Spleen (tissue), 11 donors: Measurements from ENCODE around the gene COL25A1. TPM values are rescaled to one million over a fixed set of nuclear protein-coding genes. Genes with fewer than 3 reads are reported as not detected.

Experiments used
- DNase-seq: peaks from one replicate; pipeline ENCODE4 v3.0.0-alpha.2; 2020
- H3K27ac ChIP-seq, 8 donors: fragments of 200-600 bp; sonication (generic) in 7 of 8; 1 replicate in 4 of 8; 2 replicates in 4 of 8; pipeline versions ENCODE4 v1.5.0 to v1.8.0; 2016 to 2021; ENCODE audit warnings: inconsistent platforms in 4 of 8, mild to moderate bottlenecking in 4 of 8, moderate library complexity in 1 of 8
- H3K27me3 ChIP-seq, 7 donors: fragments of 200-600 bp; sonication (generic) in 6 of 7; replicated peaks in 1 of 7; 1 replicate in 4 of 7; 2 replicates in 3 of 7; pipeline versions ENCODE4 v1.5.0 to v1.8.0; 2016 to 2021; ENCODE audit warnings: inconsistent platforms in 3 of 7, mild to moderate bottlenecking in 1 of 7
- H3K36me3 ChIP-seq, 6 donors: fragments of 200-600 bp; sonication (generic) in 5 of 6; 1 replicate in 4 of 6; 2 replicates in 2 of 6; pipeline versions ENCODE4 v1.5.0 to v1.8.0; 2016 to 2021; ENCODE audit warnings: inconsistent platforms in 2 of 6
- H3K4me1 ChIP-seq, 6 donors: fragments of 200-600 bp; sonication (generic) in 5 of 6; 1 replicate in 3 of 6; 2 replicates in 3 of 6; pipeline versions ENCODE4 v1.5.0 to v1.8.0; 2016 to 2021; ENCODE audit warnings: inconsistent platforms in 3 of 6
- H3K4me3 ChIP-seq, 8 donors: fragments of 200-600 bp; sonication (generic) in 7 of 8; 1 replicate in 4 of 8; 2 replicates in 4 of 8; pipeline versions ENCODE4 v1.5.0 to v1.8.0; 2016 to 2021; ENCODE audit warnings: inconsistent platforms in 4 of 8, mild to moderate bottlenecking in 4 of 8, moderate library complexity in 2 of 8
- H3K9me3 ChIP-seq, 8 donors: fragments of 200-600 bp; sonication (generic) in 7 of 8; 1 replicate in 4 of 8; 2 replicates in 4 of 8; pipeline versions ENCODE4 v1.5.0 to v1.8.0; 2016 to 2021; ENCODE audit warnings: inconsistent platforms in 4 of 8
- POLR2A ChIP-seq, 3 donors: fragments of 450-650 bp; IDR thresholded peaks; one replicate each; pipeline ENCODE4 v1.5.1; 2017; ENCODE audit warnings: antibody characterized with exemption in 3 of 3, mild to moderate bottlenecking in 1 of 3
- POLR2AphosphoS5 ChIP-seq, 3 donors: sonication (generic); formaldehyde crosslinking; IDR thresholded peaks; one replicate each; pipeline ENCODE4 v1.5.1; 2017; ENCODE audit warnings: antibody characterized with exemption in 3 of 3
- WGBS, 5 donors: extraction: QIAGEN DNeasy Blood & Tissue Kit in 3 of 5; methylation state at CpG; one replicate each; pipeline versions ENCODE4 v1.1.5 to v1.1.7; 2013 to 2018; 5-methylcytosine and 5-hydroxymethylcytosine counted together
- intact Hi-C: fragments of 100-400 bp; cut with DNase I; formaldehyde crosslinking; loops from one replicate; pipeline ENCODE4 v1.15.0; 2023; ENCODE audit warnings: low total_unique reads
- polyA plus RNA-seq, 3 donors: library from polyadenylated mRNA; stranded (reverse); fragments of 200-250 nt; gene quantifications; one replicate each; pipeline ENCODE4 v1.2.1, GENCODE V29; 2013
- total RNA-seq, 7 donors: library from RNA; depleted of rRNA in 3 of 7; stranded (reverse); fragments of >200 nt in 3 of 7; fragmentation: NEBNext Ultra II Directional in 4 of 7; extraction: Animal tissue kit (Norgen Biotek cat#: 25700) in 4 of 7; gene quantifications; one replicate each; pipeline versions ENCODE4 v1.1.0 to v1.2.1, GENCODE V29; 2016 to 2021
- TF ChIP-seq, protein P1 (sequence below), 11 experiments: fragments of 200-600 bp in 7 of 11; fragments of 450-650 bp in 4 of 11; sonication (generic) in 4 of 11; IDR thresholded peaks in 8 of 11; conservative IDR thresholded peaks in 3 of 11; 1 replicate in 7 of 11; 2 replicates in 4 of 11; pipeline versions ENCODE4 v1.4.0 to v1.8.0; 2016 to 2021; ENCODE audit warnings: antibody characterized with exemption in 11 of 11, inconsistent platforms in 4 of 11, mild to moderate bottlenecking in 1 of 11
- donor health status: healthy with polysubstance abuse.
- donor health status: DM: no; HTN: no; CAD: no; lungs with moderate emphysema.
- donor health status: DM: no; HTN: no; CAD: no.
- donor health status: Bipolar disorder and iron deficiency.
- donor health status: healthy.
- donor health status: DM: no; HTN: no; CAD: no.
- donor health status: DM: yes; HTN: yes; CAD: no.

The COL25A1 gene
- total and polyA plus RNA-seq, 10 donors, result 0.06 to 1.9 (median 0.57) TPM; not detected in 1

DNA sequence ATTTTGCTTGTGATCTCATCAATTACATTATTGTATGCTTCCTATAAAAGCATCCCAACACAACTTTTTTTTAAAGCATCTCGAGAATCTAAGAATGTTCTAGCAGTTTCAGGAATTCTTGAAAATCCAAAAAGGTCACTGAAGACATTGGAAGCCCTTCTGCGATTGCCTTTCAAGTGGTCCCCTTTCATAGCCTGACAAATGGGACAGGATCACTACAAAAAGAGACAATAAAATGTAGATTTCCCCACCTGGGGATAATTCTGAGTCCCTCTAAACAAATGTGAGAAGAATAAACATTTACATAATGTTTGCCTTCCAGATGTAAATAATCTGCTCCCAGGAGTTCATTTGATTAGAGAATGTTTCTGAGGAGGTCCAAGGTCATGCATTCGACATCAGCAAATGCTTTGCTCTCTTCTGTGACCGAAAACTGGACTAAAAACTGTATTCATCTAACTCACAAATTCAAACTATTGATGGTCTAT lies 116.0 kb downstream of the COL25A1 start:
- H3K4me3 ChIP-seq, result no peak overlapping the region
- intact Hi-C loops, result no loop called here
- H3K9me3 ChIP-seq, result peaks cover 0 to 6% (median 0%) of the 10 kb centered on the region in 8 donors
- no peak overlapping the region for H3K27ac ChIP-seq
- 73 to 95% (median 81%) methylated on average over 4 of the region's 4 CpGs for WGBS, 5 donors
- TF ChIP-seq, protein P1, sequence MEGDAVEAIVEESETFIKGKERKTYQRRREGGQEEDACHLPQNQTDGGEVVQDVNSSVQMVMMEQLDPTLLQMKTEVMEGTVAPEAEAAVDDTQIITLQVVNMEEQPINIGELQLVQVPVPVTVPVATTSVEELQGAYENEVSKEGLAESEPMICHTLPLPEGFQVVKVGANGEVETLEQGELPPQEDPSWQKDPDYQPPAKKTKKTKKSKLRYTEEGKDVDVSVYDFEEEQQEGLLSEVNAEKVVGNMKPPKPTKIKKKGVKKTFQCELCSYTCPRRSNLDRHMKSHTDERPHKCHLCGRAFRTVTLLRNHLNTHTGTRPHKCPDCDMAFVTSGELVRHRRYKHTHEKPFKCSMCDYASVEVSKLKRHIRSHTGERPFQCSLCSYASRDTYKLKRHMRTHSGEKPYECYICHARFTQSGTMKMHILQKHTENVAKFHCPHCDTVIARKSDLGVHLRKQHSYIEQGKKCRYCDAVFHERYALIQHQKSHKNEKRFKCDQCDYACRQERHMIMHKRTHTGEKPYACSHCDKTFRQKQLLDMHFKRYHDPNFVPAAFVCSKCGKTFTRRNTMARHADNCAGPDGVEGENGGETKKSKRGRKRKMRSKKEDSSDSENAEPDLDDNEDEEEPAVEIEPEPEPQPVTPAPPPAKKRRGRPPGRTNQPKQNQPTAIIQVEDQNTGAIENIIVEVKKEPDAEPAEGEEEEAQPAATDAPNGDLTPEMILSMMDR (IDR thresholded peaks at IDR 0.05 in 8 of 11, conservative IDR thresholded peaks at IDR 0.05 in 3 of 11), result no peak
- TF ChIP-seq POLR2AphosphoS5 (IDR thresholded peaks at IDR 0.05) (no peak), POLR2A (IDR thresholded peaks at IDR 0.05) (no peak)
- no peak for DNase-seq
- H3K4me1 ChIP-seq, result peaks cover 0 to 9% (median 0%) of the 10 kb centered on the region in 6 donors
- H3K27me3 ChIP-seq, result no peaks in the 10 kb centered on the region
- no peaks in the 10 kb centered on the region for H3K36me3 ChIP-seq

DNA sequence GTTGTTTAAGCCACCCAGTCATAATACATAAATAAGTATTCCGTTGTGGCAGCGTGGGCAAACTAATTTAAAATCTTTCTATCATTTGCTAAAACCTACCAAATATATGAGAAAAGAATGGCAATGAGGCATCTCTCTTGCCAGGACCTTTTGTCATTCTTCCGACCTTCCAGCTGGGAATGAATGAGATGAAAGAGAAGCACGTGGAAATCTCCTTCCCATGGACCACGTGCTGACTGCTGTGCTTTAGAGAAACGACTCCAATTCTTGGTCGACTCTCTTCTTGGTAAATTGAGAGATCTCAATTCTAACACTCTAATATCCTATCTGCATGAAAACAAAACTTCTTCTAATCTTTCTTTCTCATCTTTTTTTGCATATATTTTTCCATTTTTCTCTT lies 116.5 kb downstream of the COL25A1 start:
- H3K27me3 ChIP-seq, result no peaks in the 10 kb centered on the region
- TF ChIP-seq, protein P1 (IDR thresholded peaks at IDR 0.05 in 8 of 11, conservative IDR thresholded peaks at IDR 0.05 in 3 of 11), result no peak
- TF ChIP-seq POLR2A (IDR thresholded peaks at IDR 0.05) (no peak), POLR2AphosphoS5 (IDR thresholded peaks at IDR 0.05) (no peak)
- intact Hi-C loops, result no loop called here
- DNase-seq, result no peak
- peaks cover 0 to 9% (median 0%) of the 10 kb centered on the region in 6 donors for H3K4me1 ChIP-seq
- WGBS, 5 donors, result 69 to 89% (median 84%) methylated on average over 7 of the region's 7 CpGs
- no peak overlapping the region for H3K4me3 ChIP-seq
- H3K36me3 ChIP-seq, result no peaks in the 10 kb centered on the region
- H3K9me3 ChIP-seq, result peaks cover 0 to 6% (median 0%) of the 10 kb centered on the region in 8 donors
- no peak overlapping the region for H3K27ac ChIP-seq

DNA sequence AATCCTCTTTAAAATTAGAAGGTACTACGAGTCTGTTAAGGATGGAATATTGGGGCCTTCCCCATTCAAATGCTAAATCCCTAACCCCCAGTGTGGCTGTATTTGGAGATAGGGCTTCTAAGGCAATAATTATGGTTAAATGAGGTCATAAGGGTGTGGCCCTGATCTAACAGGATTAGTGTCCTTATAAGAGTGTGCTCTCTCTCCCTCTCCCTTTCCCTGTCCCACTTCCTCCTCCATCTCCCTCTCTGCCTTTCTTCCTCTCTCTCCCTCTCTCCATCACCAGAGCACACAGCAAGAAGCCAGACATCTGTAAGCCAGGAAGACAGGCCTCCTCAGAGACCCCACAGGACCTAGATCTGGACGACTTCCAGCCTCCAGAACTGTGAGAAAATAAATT lies 116.9 kb downstream of the COL25A1 start:
- TF ChIP-seq, protein P1 (IDR thresholded peaks at IDR 0.05 in 8 of 11, conservative IDR thresholded peaks at IDR 0.05 in 3 of 11), result no peak
- no peak for TF ChIP-seq POLR2A (IDR thresholded peaks at IDR 0.05)
- TF ChIP-seq POLR2AphosphoS5 (IDR thresholded peaks at IDR 0.05), result no peak
- Histone ChIP-seq H3K9me3 (peaks cover 0 to 6% (median 0%) of the 10 kb centered on the region in 8 donors), H3K27ac (no peak overlapping the region), H3K27me3 (no peaks in the 10 kb centered on the region), H3K4me3 (no peak overlapping the region), H3K4me1 (peaks cover 0 to 9% (median 0%) of the 10 kb centered on the region in 6 donors), H3K36me3 (no peaks in the 10 kb centered on the region)
- DNase-seq, result no peak
- 61 to 83% (median 81%) methylated on average over 2 of the region's 2 CpGs for WGBS, 5 donors
- intact Hi-C loops, result no loop called here

DNA sequence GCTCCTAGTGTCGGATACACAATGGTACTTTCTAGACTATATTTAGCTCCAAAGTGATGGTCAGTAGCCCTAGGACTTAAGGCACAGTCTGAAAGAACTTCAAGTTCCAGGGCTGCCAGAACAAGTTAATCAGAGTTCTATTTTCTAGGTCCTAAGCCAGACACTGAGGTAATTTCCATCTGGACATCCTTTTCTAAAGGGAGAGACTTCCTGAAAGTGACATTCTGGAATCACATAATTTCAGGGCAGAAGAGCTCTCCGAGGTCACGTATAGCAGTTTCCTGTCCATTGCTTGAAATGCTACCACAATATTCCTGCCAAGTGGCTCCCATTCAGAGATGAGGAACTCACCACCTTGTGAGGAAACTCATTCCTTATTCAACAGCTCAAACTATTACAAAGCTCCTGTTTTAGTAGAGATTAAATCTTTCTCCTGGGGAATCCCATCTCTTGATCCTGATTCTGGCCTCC lies 117.9 kb downstream of the COL25A1 start:
- no peaks in the 10 kb centered on the region for H3K27me3 ChIP-seq
- 33 to 69% (median 44%) methylated on average over 3 of the region's 3 CpGs for WGBS, 5 donors
- intact Hi-C loops, result no loop called here
- H3K36me3 ChIP-seq, result no peaks in the 10 kb centered on the region
- DNase-seq, result no peak
- no peak for TF ChIP-seq POLR2AphosphoS5 (IDR thresholded peaks at IDR 0.05)
- TF ChIP-seq POLR2A (IDR thresholded peaks at IDR 0.05), result no peak
- TF ChIP-seq, protein P1 (IDR thresholded peaks at IDR 0.05 in 8 of 11, conservative IDR thresholded peaks at IDR 0.05 in 3 of 11), result no peak
- H3K4me3 ChIP-seq, result no peak overlapping the region
- peaks cover 0 to 9% (median 0%) of the 10 kb centered on the region in 6 donors for H3K4me1 ChIP-seq
- H3K27ac ChIP-seq, result no peak overlapping the region
- peaks cover 0 to 6% (median 0%) of the 10 kb centered on the region in 8 donors for H3K9me3 ChIP-seq
